IPS-18c (cell line): Measurements from ENCODE around the gene CCDC136.
A peak's percentile ranks its signal among the peaks of the same experiment; 100 is the strongest.

Experiments
- H3K4me3 ChIP-seq: 2 replicates; pipeline ENCODE4 v1.7.0; 2013; ENCODE audit warnings: low read depth, mild to moderate bottlenecking, low read length, moderate library complexity; ENCODE audit not compliant: insufficient read depth
- H3K9me3 ChIP-seq: one replicate; pipeline ENCODE4 v1.6.1; 2013; ENCODE audit warnings: mild to moderate bottlenecking, low read length, moderate library complexity; ENCODE audit not compliant: control insufficient read depth, insufficient read depth

The CCDC136 gene

GRCh38 chr7:128862571-128863432, 71.0 kb downstream of the CCDC136 start, which contains the start of gene ATP6V1F:
Gene ATP6V1F (plus strand): TSS chr7:128862856. CDS start chr7:128862905, 49 bp downstream.
- peak within 1 kb of the TSS; percentile 96 for H3K4me3 ChIP-seq
- no peaks in the 10 kb centered on the region for H3K9me3 ChIP-seq

- Histone ChIP-seq H3K9me3 (no peaks in the 10 kb centered on the region), H3K4me3 (peak overlapping the region; percentile 96)
Measured at GRCh38 chr7:128863433-128863989, 71.7 kb downstream of the CCDC136 start.

GRCh38 chr7:128865303-128865702, 73.5 kb downstream of the CCDC136 start:
- H3K9me3 ChIP-seq = no peaks in the 10 kb centered on the region
- H3K4me3 ChIP-seq = no peak overlapping the region

- H3K9me3 ChIP-seq = no peaks in the 10 kb centered on the region
- no peak overlapping the region for H3K4me3 ChIP-seq
Measured at GRCh38 chr7:128865996-128866877, 74.5 kb downstream of the CCDC136 start.

GRCh38 chr7:128867241-128867640, 75.5 kb downstream of the CCDC136 start:
- H3K9me3 ChIP-seq = no peaks in the 10 kb centered on the region
- no peak overlapping the region for H3K4me3 ChIP-seq

- no peaks in the 10 kb centered on the region for H3K9me3 ChIP-seq
- H3K4me3 ChIP-seq = peak overlapping the region; percentile 71; the same call in 1 of the 2 replicates
Measured at GRCh38 chr7:128867842-128868623, 76.3 kb downstream of the CCDC136 start.

GRCh38 chr7:128868624-128869137, 76.9 kb downstream of the CCDC136 start:
- no peaks in the 10 kb centered on the region for H3K9me3 ChIP-seq
- H3K4me3 ChIP-seq = peak overlapping the region; percentile 71; the same call in 1 of the 2 replicates

- H3K9me3 ChIP-seq = no peaks in the 10 kb centered on the region
- peak overlapping the region; percentile 71 for H3K4me3 ChIP-seq
Measured at GRCh38 chr7:128869138-128869943, 77.6 kb downstream of the CCDC136 start.

GRCh38 chr7:128869944-128870285, 78.1 kb downstream of the CCDC136 start:
- peak overlapping the region; percentile 71 for H3K4me3 ChIP-seq

GRCh38 chr7:128871050-128871449, 79.3 kb downstream of the CCDC136 start:
- H3K4me3 ChIP-seq = no peak overlapping the region
- no peaks in the 10 kb centered on the region for H3K9me3 ChIP-seq

More at GRCh38 chr7:128869944-128870285, 78.1 kb downstream of the CCDC136 start:
- H3K9me3 ChIP-seq = no peaks in the 10 kb centered on the region
